Mesenchymal stem cell (in vitro differentiated cells and primary cell): ENCODE results near the gene SLC35G3.

Experiments used
- DNase-seq: peaks from one replicate; pipeline ENCODE4 v3.0.0-alpha.2; 2013
- H2AFZ ChIP-seq: one replicate; pipeline ENCODE4 v1.6.1; 2013; ENCODE audit warnings: low read depth, mild to moderate bottlenecking, control low read depth, inconsistent platforms, low read length, moderate library complexity
- H2AK5ac ChIP-seq: 2 replicates; pipeline ENCODE4 v1.6.1; 2013; ENCODE audit warnings: low read length, moderate library complexity, mild to moderate bottlenecking, inconsistent platforms; ENCODE audit not compliant: severe bottlenecking
- H2BK120ac ChIP-seq: one replicate; pipeline ENCODE4 v1.6.1; 2013; ENCODE audit warnings: low read depth, mild to moderate bottlenecking, inconsistent platforms, low read length, moderate library complexity
- H2BK12ac ChIP-seq, 2 experiments: one replicate each; pipeline ENCODE4 v1.6.1; 2013; ENCODE audit warnings: inconsistent platforms in 2 of 2, low read length in 2 of 2, mild to moderate bottlenecking in 2 of 2, moderate library complexity in 2 of 2, control low read depth in 1 of 2
- H2BK15ac ChIP-seq: one replicate; pipeline ENCODE4 v1.6.1; 2013; ENCODE audit warnings: mild to moderate bottlenecking, low read depth, inconsistent platforms; ENCODE audit not compliant: poor library complexity, severe bottlenecking
- H2BK5ac ChIP-seq: 2 replicates; pipeline ENCODE4 v1.6.1; 2013; ENCODE audit warnings: low read depth, mild to moderate bottlenecking, low read length, control low read depth, inconsistent platforms; ENCODE audit not compliant: poor library complexity, severe bottlenecking
- H3K14ac ChIP-seq, 2 experiments: one replicate each; pipeline ENCODE4 v1.6.1; 2013; ENCODE audit warnings: inconsistent platforms in 2 of 2, low read length in 2 of 2, control low read depth in 1 of 2, mild to moderate bottlenecking in 1 of 2, moderate library complexity in 1 of 2
- H3K18ac ChIP-seq, 2 experiments: one replicate each; pipeline ENCODE4 v1.6.1; 2013; ENCODE audit warnings: inconsistent platforms in 2 of 2, low read length in 2 of 2, control low read depth in 1 of 2, low read depth in 1 of 2, mild to moderate bottlenecking in 1 of 2
- H3K23ac ChIP-seq, 2 experiments: one replicate each; pipeline ENCODE4 v1.6.1; 2013; ENCODE audit warnings: inconsistent platforms in 2 of 2, low read length in 2 of 2, mild to moderate bottlenecking in 2 of 2, moderate library complexity in 2 of 2, control low read depth in 1 of 2
- H3K27ac ChIP-seq: 2 replicates; pipeline ENCODE4 v1.5.1; 2013; ENCODE audit warnings: mild to moderate bottlenecking, moderate library complexity, low read length, control low read depth, inconsistent platforms; ENCODE audit not compliant: poor library complexity, severe bottlenecking
- H3K27me3 ChIP-seq, 2 experiments: 2 replicates each; pipeline versions ENCODE4 v1.6.1 to v1.7.0; 2013; ENCODE audit warnings: low read length in 2 of 2, mild to moderate bottlenecking in 2 of 2, moderate library complexity in 2 of 2, control low read depth in 1 of 2, inconsistent platforms in 1 of 2; ENCODE audit not compliant: control insufficient read depth in 1 of 2, insufficient read depth in 1 of 2
- H3K36me3 ChIP-seq, 2 experiments: 2 replicates each; pipeline versions ENCODE4 v1.6.1 to v1.7.0; 2013; ENCODE audit warnings: low read length in 2 of 2, control low read depth in 1 of 2, inconsistent platforms in 1 of 2, low read depth in 1 of 2, mild to moderate bottlenecking in 1 of 2; ENCODE audit not compliant: insufficient read depth in 2 of 2, control insufficient read depth in 1 of 2
- H3K4ac ChIP-seq, 2 experiments: one replicate each; pipeline ENCODE4 v1.6.1; 2013; ENCODE audit warnings: inconsistent platforms in 2 of 2, low read length in 2 of 2, mild to moderate bottlenecking in 2 of 2, moderate library complexity in 2 of 2, control low read depth in 1 of 2, low read depth in 1 of 2
- H3K4me1 ChIP-seq: 2 replicates; pipeline ENCODE4 v1.6.1; 2013; ENCODE audit warnings: low read depth, low read length, control low read depth; ENCODE audit not compliant: control insufficient read depth, insufficient read depth
- H3K4me2 ChIP-seq: 2 replicates; pipeline ENCODE4 v1.6.1; 2013; ENCODE audit warnings: low read length, mild to moderate bottlenecking, inconsistent platforms; ENCODE audit not compliant: poor library complexity, severe bottlenecking
- H3K4me3 ChIP-seq, 2 experiments: 2 replicates each; pipeline versions ENCODE4 v1.5.1 to v1.7.0; 2013; ENCODE audit warnings: low read length in 2 of 2, mild to moderate bottlenecking in 2 of 2, control low read depth in 1 of 2, low read depth in 1 of 2; ENCODE audit not compliant: insufficient read depth in 1 of 2
- H3K79me1 ChIP-seq: replicated peaks from 2 replicates; pipeline ENCODE4 v1.6.1; 2013; ENCODE audit warnings: mild to moderate bottlenecking, control low read depth, low read length, inconsistent platforms; ENCODE audit not compliant: poor library complexity, severe bottlenecking
- H3K9ac ChIP-seq: 2 replicates; pipeline ENCODE4 v1.7.0; 2013; ENCODE audit warnings: mild to moderate bottlenecking, low read length, moderate library complexity
- H3K9me3 ChIP-seq: 2 replicates; pipeline ENCODE4 v1.7.0; 2013; ENCODE audit warnings: mild to moderate bottlenecking, low read length; ENCODE audit not compliant: control insufficient read depth
- H4K8ac ChIP-seq: one replicate; pipeline ENCODE4 v1.6.1; 2013; ENCODE audit warnings: inconsistent platforms, mild to moderate bottlenecking, low read length, moderate library complexity
- H4K91ac ChIP-seq: one replicate; pipeline ENCODE4 v1.6.1; 2013; ENCODE audit warnings: mild to moderate bottlenecking, low read length, inconsistent platforms
- WGBS: methylation state at CpG from one replicate; pipeline ENCODE4 v1.1.7; 2013; ENCODE audit warnings: mixed read lengths; 5-methylcytosine and 5-hydroxymethylcytosine counted together

Gene SLC35G3

DNA sequence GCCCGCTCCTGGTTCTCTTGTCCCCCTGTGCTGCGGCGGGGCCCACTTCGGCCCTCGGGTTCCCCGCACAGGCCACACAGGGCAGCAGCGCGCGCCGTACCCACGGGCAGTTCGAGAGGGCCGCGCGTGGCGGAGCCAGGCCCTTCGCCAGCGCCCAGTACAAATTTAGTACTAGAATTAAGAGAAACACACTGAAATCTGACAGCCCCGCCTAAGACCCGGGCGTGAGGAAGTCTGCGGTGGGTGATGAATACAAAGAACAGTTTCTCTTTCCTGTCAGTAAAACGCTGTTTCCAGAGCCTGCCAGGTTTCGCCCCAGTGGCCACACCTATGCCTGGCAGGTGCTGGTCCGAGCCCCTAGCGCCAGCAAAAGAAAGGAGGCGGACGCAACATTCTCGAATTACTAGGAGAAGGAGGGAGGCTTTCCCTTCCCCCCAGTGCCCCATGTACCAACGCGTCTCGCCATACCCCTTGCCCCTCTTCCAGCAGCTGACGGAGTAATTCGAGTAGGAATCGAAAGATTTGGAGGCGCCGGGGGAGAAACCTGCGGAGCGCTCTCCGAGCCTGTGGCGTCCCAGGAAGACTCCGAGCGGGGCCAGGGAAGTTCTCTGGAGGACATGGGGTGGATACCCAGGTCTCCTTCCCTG is 48.1 kb upstream of the SLC35G3 start:
- Histone ChIP-seq H3K18ac (peak overlapping the region in 1 of 2 experiments; percentile 50), H2BK12ac (no peak overlapping the region), H3K4ac (no peak overlapping the region), H3K4me1 (peaks cover 12% of the 10 kb centered on the region), H2BK120ac (no peak overlapping the region), H3K9me3 (no peaks in the 10 kb centered on the region), H3K36me3 (peaks cover 0 to 11% of the 10 kb centered on the region in 2 experiments), H2BK5ac (no peak overlapping the region), H4K91ac (peak overlapping the region; percentile 18), H3K9ac (peak overlapping the region; percentile 100), H3K27me3 (peaks cover 0 to 6% of the 10 kb centered on the region in 2 experiments), H4K8ac (peak overlapping the region; percentile 55), H2AFZ (no peak overlapping the region), H3K4me3 (peak overlapping the region; percentile 62 to 97), H3K79me1 (no peaks in the 10 kb centered on the region), H3K14ac (no peak overlapping the region), H2BK15ac (no peak overlapping the region), H2AK5ac (no peak overlapping the region), H3K27ac (no peak overlapping the region), H3K4me2 (peak overlapping the region; percentile 98), H3K23ac (peak overlapping the region in 1 of 2 experiments; percentile 62)
- no peak for DNase-seq
- WGBS, result 4% methylated on average over 26 of the region's 43 CpGs

DNA sequence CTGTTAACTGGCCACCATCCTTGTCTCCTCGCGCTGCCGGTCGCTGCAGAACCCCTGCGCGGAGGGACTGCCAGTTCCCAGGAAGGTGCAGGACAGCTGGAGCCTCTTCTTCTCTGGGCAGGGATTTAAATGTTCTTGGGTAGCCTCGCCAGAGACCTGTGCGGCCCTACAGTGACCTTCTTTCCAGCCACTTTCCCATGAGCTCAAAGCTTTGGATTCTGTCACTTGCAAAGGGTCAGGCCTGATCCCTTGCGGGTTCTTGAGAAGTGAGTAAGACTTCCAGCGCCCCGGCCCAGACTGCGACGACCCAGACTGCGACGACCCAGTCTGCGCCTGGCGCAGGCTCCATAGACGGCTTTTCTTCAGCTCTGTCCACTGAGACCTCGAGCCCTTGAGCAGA is 47.3 kb upstream of the SLC35G3 start:
- Histone ChIP-seq H3K23ac (no peak overlapping the region), H2BK15ac (no peak overlapping the region), H2BK120ac (no peak overlapping the region), H3K27ac (no peak overlapping the region), H3K4ac (no peak overlapping the region), H3K4me2 (no peak overlapping the region), H2AFZ (no peak overlapping the region), H3K27me3 (peaks cover 0 to 9% of the 10 kb centered on the region in 2 experiments), H4K8ac (no peak overlapping the region), H3K18ac (no peak overlapping the region), H2AK5ac (no peak overlapping the region), H3K79me1 (no peaks in the 10 kb centered on the region), H2BK5ac (no peak overlapping the region), H2BK12ac (no peak overlapping the region), H4K91ac (no peak overlapping the region), H3K4me1 (peaks cover 12% of the 10 kb centered on the region), H3K9me3 (no peaks in the 10 kb centered on the region), H3K4me3 (peak overlapping the region in 1 of 2 experiments; percentile 97), H3K14ac (no peak overlapping the region), H3K36me3 (peaks cover 0 to 6% of the 10 kb centered on the region in 2 experiments), H3K9ac (peak overlapping the region; percentile 100)
- no peak for DNase-seq
- WGBS, result 92% methylated on average over 19 of the region's 19 CpGs

GRCh38 chr17:35240861-35241260 is 46.7 kb upstream of the SLC35G3 start:
- Histone ChIP-seq H2AK5ac (no peak overlapping the region), H3K4me2 (no peak overlapping the region), H3K27me3 (peaks cover 0 to 10% of the 10 kb centered on the region in 2 experiments), H4K8ac (no peak overlapping the region), H3K23ac (no peak overlapping the region), H2BK120ac (no peak overlapping the region), H2BK5ac (no peak overlapping the region), H3K79me1 (no peaks in the 10 kb centered on the region), H3K14ac (no peak overlapping the region), H3K9me3 (no peaks in the 10 kb centered on the region), H3K4me1 (peaks cover 12% of the 10 kb centered on the region), H3K27ac (no peak overlapping the region), H2BK12ac (no peak overlapping the region), H2AFZ (no peak overlapping the region), H3K36me3 (peaks cover 0 to 4% of the 10 kb centered on the region in 2 experiments), H3K18ac (no peak overlapping the region), H3K4me3 (no peak overlapping the region), H2BK15ac (no peak overlapping the region), H4K91ac (no peak overlapping the region), H3K9ac (no peak overlapping the region), H3K4ac (no peak overlapping the region)
- WGBS, result 94% methylated on average over 7 of the region's 8 CpGs
- DNase-seq, result no peak

GRCh38 chr17:35239823-35240222 is 45.6 kb upstream of the SLC35G3 start:
- Histone ChIP-seq H3K18ac (no peak overlapping the region), H3K27ac (no peak overlapping the region), H2AFZ (no peak overlapping the region), H3K4me3 (no peak overlapping the region), H3K9me3 (no peaks in the 10 kb centered on the region), H3K79me1 (no peaks in the 10 kb centered on the region), H2BK5ac (no peak overlapping the region), H2AK5ac (no peak overlapping the region), H3K27me3 (peaks cover 0 to 15% of the 10 kb centered on the region in 2 experiments), H2BK15ac (no peak overlapping the region), H3K4ac (no peak overlapping the region), H3K4me2 (no peak overlapping the region), H3K9ac (no peak overlapping the region), H2BK120ac (no peak overlapping the region), H4K91ac (no peak overlapping the region), H3K23ac (no peak overlapping the region), H2BK12ac (no peak overlapping the region), H4K8ac (no peak overlapping the region), H3K36me3 (no peaks in the 10 kb centered on the region), H3K14ac (no peak overlapping the region), H3K4me1 (peaks cover 12% of the 10 kb centered on the region)
- no peak for DNase-seq
- 75% methylated on average over 1 of the region's 4 CpGs for WGBS
